SK-N-SH (cell line): ENCODE results near the gene SORBS2. TPM values are rescaled to one million over a fixed set of nuclear protein-coding genes. Genes with fewer than 3 reads are reported as not detected.
A peak's percentile ranks its signal among the peaks of the same experiment; 100 is the strongest.

Experiments
- CTCF ChIA-PET: fragments of 300-600, 350-600 bp; formaldehyde crosslinking; extraction: SDS; loops from one replicate; lab custom pipeline; 2021; lab: Yijun Ruan, JAX
- POLR2A ChIA-PET: fragments of 350-600 bp; sonication (Branson Sonifier 250); formaldehyde crosslinking; extraction: SDS; loops from one replicate; lab custom pipeline; 2020; ENCODE audit warnings: antibody characterized with exemption, inconsistent platforms; lab: Yijun Ruan, JAX
- DNase-seq: peaks from one replicate; pipeline ENCODE4 v3.0.0; 2012
- H2AFZ ChIP-seq: fragments of 200-600 bp; sonication (generic); 2 replicates; pipeline ENCODE4 v1.8.1; 2016; ENCODE audit warnings: antibody characterized with exemption, mild to moderate bottlenecking, low read depth
- H3F3A ChIP-seq: fragments of 200-600 bp; sonication (generic); replicated peaks from 2 replicates; pipeline ENCODE3; 2016; ENCODE audit warnings: antibody characterized with exemption, mild to moderate bottlenecking; ENCODE audit not compliant: insufficient read depth
- H3K27ac ChIP-seq, 2 experiments: fragments of 200-500 bp in 1 of 2; fragments of 200-600 bp in 1 of 2; sonication (Bioruptor generic) in 1 of 2; sonication (generic), shearing (Covaris generic) in 1 of 2; 2 replicates each; pipeline versions ENCODE4 v1.5.1 to v1.6.1; 2014 to 2016; ENCODE audit warnings: low read depth in 2 of 2, inconsistent platforms in 1 of 2, low read length in 1 of 2, mild to moderate bottlenecking in 1 of 2, mixed read lengths in 1 of 2
- H3K27me3 ChIP-seq: fragments of 200-600 bp; sonication (generic), shearing (Covaris generic); 2 replicates; pipeline ENCODE4 v1.6.1; 2016; ENCODE audit warnings: mixed run types; ENCODE audit not compliant: insufficient read depth
- H3K36me3 ChIP-seq, 2 experiments: fragments of 200-500 bp in 1 of 2; fragments of 200-600 bp in 1 of 2; sonication (Bioruptor generic) in 1 of 2; sonication (generic) in 1 of 2; replicated peaks in 1 of 2; 2 replicates each; pipeline versions ENCODE3 to v1.5.1; 2014 to 2016; ENCODE audit warnings: low read length in 1 of 2, mild to moderate bottlenecking in 1 of 2; ENCODE audit not compliant: insufficient read depth in 2 of 2, control insufficient read depth in 1 of 2
- H3K4me1 ChIP-seq, 2 experiments: fragments of 200-500 bp in 1 of 2; fragments of 200-600 bp in 1 of 2; sonication (Bioruptor generic) in 1 of 2; sonication (generic), shearing (Covaris generic) in 1 of 2; 2 replicates each; pipeline versions ENCODE4 v1.5.1 to v1.6.1; 2014 to 2016; ENCODE audit warnings: low read depth in 1 of 2, low read length in 1 of 2, mixed run types in 1 of 2; ENCODE audit not compliant: insufficient read depth in 2 of 2, control insufficient read depth in 1 of 2
- H3K4me2 ChIP-seq: fragments of 200-600 bp; sonication (generic), shearing (Covaris generic); 2 replicates; pipeline ENCODE4 v1.6.1; 2017; ENCODE audit warnings: mixed run types
- H3K4me3 ChIP-seq, 2 experiments: fragments of 200-500 bp in 1 of 2; fragments of 200-600 bp in 1 of 2; sonication (Bioruptor generic) in 1 of 2; sonication (generic), shearing (Covaris generic) in 1 of 2; 2 replicates each; pipeline versions ENCODE4 v1.5.1 to v1.8.1; 2014 to 2016; ENCODE audit warnings: low read depth in 2 of 2, inconsistent platforms in 1 of 2, low read length in 1 of 2, mild to moderate bottlenecking in 1 of 2, mixed read lengths in 1 of 2, moderate library complexity in 1 of 2
- H3K79me2 ChIP-seq: fragments of 200-600 bp; sonication (generic); 2 replicates; pipeline ENCODE4 v1.8.1; 2017; ENCODE audit warnings: mild to moderate bottlenecking; ENCODE audit not compliant: insufficient read depth
- H3K9ac ChIP-seq: fragments of 200-600 bp; sonication (generic); 2 replicates; pipeline ENCODE4 v1.6.1; 2017; ENCODE audit warnings: mixed run types
- H3K9me2 ChIP-seq: fragments of 200-600 bp; sonication (generic); 2 replicates; pipeline ENCODE4 v1.6.1; 2017; ENCODE audit warnings: mixed run types
- H3K9me3 ChIP-seq: fragments of 200-600 bp; sonication (generic); 2 replicates; pipeline ENCODE4 v1.6.1; 2017; ENCODE audit warnings: mixed run types, mild to moderate bottlenecking, moderate library complexity
- H4K20me1 ChIP-seq: fragments of 200-600 bp; sonication (generic); 2 replicates; pipeline ENCODE4 v1.6.1; 2017; ENCODE audit warnings: mild to moderate bottlenecking, mixed run types; ENCODE audit not compliant: insufficient read depth
- CTCF ChIP-seq: fragments of 200-600 bp; sonication (generic); IDR thresholded peaks from 2 replicates; pipeline ENCODE4 v1.6.1; 2017; ENCODE audit warnings: antibody characterized with exemption, mild to moderate bottlenecking, moderate library complexity
- EZH2phosphoT487 ChIP-seq: fragments of 200-600 bp; sonication (generic); IDR thresholded peaks from 2 replicates; pipeline ENCODE4 v1.6.1; 2017; ENCODE audit warnings: low read depth, mixed run types, mild to moderate bottlenecking, antibody characterized with exemption, moderate library complexity, borderline replicate concordance
- GABPA ChIP-seq: IDR thresholded peaks from 2 replicates; pipeline ENCODE4 v1.4.0; 2012; ENCODE audit warnings: low read depth, mild to moderate bottlenecking
- GATA2 ChIP-seq: sonication (generic); formaldehyde crosslinking; IDR thresholded peaks from 2 replicates; pipeline ENCODE4 v1.5.0; 2020; ENCODE audit warnings: mild to moderate bottlenecking, missing genetic modification reagents
- IRF3 ChIP-seq: fragments of 150-350 bp; IDR thresholded peaks from 2 replicates; pipeline ENCODE4 v1.6.1; 2016; ENCODE audit warnings: mild to moderate bottlenecking, low read depth, low read length
- MEF2A ChIP-seq: IDR thresholded peaks from 2 replicates; pipeline ENCODE4 v1.4.0; 2012; ENCODE audit warnings: low read depth, borderline replicate concordance
- RCOR1 ChIP-seq: fragments of 150-350 bp; IDR thresholded peaks from 2 replicates; pipeline ENCODE4 v1.6.1; 2017; ENCODE audit warnings: antibody characterized with exemption, low read length
- REST ChIP-seq: IDR thresholded peaks from 2 replicates; pipeline ENCODE4 v1.6.1; 2012; ENCODE audit warnings: mild to moderate bottlenecking, low read depth, low read length, moderate library complexity
- RXRA ChIP-seq: IDR thresholded peaks from 2 replicates; pipeline ENCODE4 v1.4.0; 2012; ENCODE audit warnings: low read depth, mild to moderate bottlenecking, borderline replicate concordance
- SIN3A ChIP-seq: IDR thresholded peaks from 2 replicates; pipeline ENCODE4 v1.6.1; 2012; ENCODE audit warnings: low read depth, mild to moderate bottlenecking, low read length, moderate library complexity, borderline replicate concordance
- SMC3 ChIP-seq: IDR thresholded peaks from 2 replicates; pipeline ENCODE4 v1.6.1; 2012; ENCODE audit warnings: low read depth, low read length, improper control_type of control experiment
- USF2 ChIP-seq: fragments of 150-350 bp; IDR thresholded peaks from 2 replicates; pipeline ENCODE4 v1.6.1; 2017; ENCODE audit warnings: antibody characterized with exemption, low read length, low read depth, borderline replicate concordance
- YY1 ChIP-seq: IDR thresholded peaks from 2 replicates; pipeline ENCODE4 v1.4.0; 2012; ENCODE audit warnings: low read depth, mild to moderate bottlenecking
- WGBS: methylation state at CpG from one replicate; pipeline ENCODE4 v1.1.6; 2017; ENCODE audit warnings: low lambda C conversion rate; 5-methylcytosine and 5-hydroxymethylcytosine counted together
- polyA plus RNA-seq, 3 experiments: library from polyadenylated mRNA; depleted of rRNA; stranded (reverse); fragments of >200 nt; gene quantifications; 2 replicates each; pipeline ENCODE4 v1.2.3, GENCODE V29; 2012

Gene SORBS2
- polyA plus RNA-seq, 1 of the 3 experiments (the other 2 are of a cell fraction) = 2.5 TPM

GRCh38 chr4:185839194-185839712, 27.3 kb upstream of the SORBS2 start (continued):
- 0 out of 2 replicates have a peak, but pooled peaks have one; percentile 5 for TF ChIP-seq REST
- no peak; the same call in 1 of the 2 replicates for TF ChIP-seq SIN3A
- no peak for TF ChIP-seq SMC3
- no peak for TF ChIP-seq GATA2 (CRISPR knock-in tag)
- TF ChIP-seq YY1 = no peak
- TF ChIP-seq IRF3 = no peak
- peak; percentile 67; the same call in 1 of the 2 replicates for TF ChIP-seq RXRA
- no peak for TF ChIP-seq RCOR1

GRCh38 chr4:185838514-185839193, 26.7 kb upstream of the SORBS2 start:
- H3K9ac ChIP-seq = peak overlapping the region; percentile 48; the same call in 1 of the 2 replicates
- ChIA-PET POLR2A (no interaction called here), CTCF (interaction anchor here (1.0 kb wide), 1 partner anchor 241 kb away, joined by 3 read pairs; no protein-coding TSS in a partner anchor)
- no peaks in the 10 kb centered on the region for H3K79me2 ChIP-seq
- H3K27me3 ChIP-seq = no peaks in the 10 kb centered on the region
- H3K4me1 ChIP-seq = peaks cover 15 to 36% of the 10 kb centered on the region in 2 experiments; a peak in 3 of 4 replicates
- peaks cover 22% of the 10 kb centered on the region for H3F3A ChIP-seq
- H3K9me3 ChIP-seq = no peaks in the 10 kb centered on the region
- no peak overlapping the region for H3K4me3 ChIP-seq
- DNase-seq = no peak
- peak overlapping the region; percentile 71 for H2AFZ ChIP-seq
- peak overlapping the region; percentile 68 to 94 for H3K27ac ChIP-seq
- H4K20me1 ChIP-seq = no peaks in the 10 kb centered on the region
- TF ChIP-seq IRF3 = no peak
- TF ChIP-seq RXRA = no peak
- no peak for TF ChIP-seq MEF2A
- TF ChIP-seq GABPA = no peak
- no peak for TF ChIP-seq EZH2phosphoT487
- no peak for TF ChIP-seq USF2
- TF ChIP-seq CTCF = no peak; the same call in 1 of the 2 replicates
- no peaks in the 10 kb centered on the region for H3K36me3 ChIP-seq
- 79% methylated on average over 11 of the region's 11 CpGs for whole genome bisulfite sequencing
- peak overlapping the region; percentile 45; the same call in 1 of the 2 replicates for H3K4me2 ChIP-seq
- no peaks in the 10 kb centered on the region for H3K9me2 ChIP-seq
